PFSK-1 (cell line): ENCODE results near the gene LDLRAD4.

Experiments used
- FOXP2 ChIP-seq: optimal IDR thresholded peaks from 2 replicates; pipeline ENCODE3; 2011; ENCODE audit warnings: borderline replicate concordance, control low read depth, inconsistent platforms; ENCODE audit not compliant: insufficient read depth; ENCODE audit errors: extremely low read length, extremely low read depth
- POLR2AphosphoS5 ChIP-seq: IDR thresholded peaks from 2 replicates; pipeline ENCODE4 v1.6.1; 2012; ENCODE audit warnings: low read depth, mild to moderate bottlenecking, control low read depth, low read length, moderate library complexity
- SIN3A ChIP-seq: IDR thresholded peaks from 2 replicates; pipeline ENCODE4 v1.6.1; 2012; ENCODE audit warnings: mild to moderate bottlenecking, low read length, moderate library complexity, borderline replicate concordance; ENCODE audit not compliant: insufficient read depth
- TAF1 ChIP-seq: IDR thresholded peaks from 2 replicates; pipeline ENCODE4 v1.6.1; 2012; ENCODE audit warnings: low read length, control low read depth, borderline replicate concordance; ENCODE audit not compliant: insufficient read depth
- TF ChIP-seq, protein P1 (sequence below), 2 experiments: IDR thresholded peaks; 2 replicates each; pipeline versions ENCODE4 v1.6.1 to v1.8.0; 2011 to 2012; ENCODE audit warnings: low read depth in 2 of 2, low read length in 2 of 2, control low read depth in 1 of 2, inconsistent platforms in 1 of 2, mild to moderate bottlenecking in 1 of 2, moderate library complexity in 1 of 2; ENCODE audit not compliant: insufficient read depth in 1 of 2

The LDLRAD4 gene

GRCh38 chr18:13235421-13235831, 16.9 kb downstream of the LDLRAD4 start:
- no peak for TF ChIP-seq TAF1
- TF ChIP-seq FOXP2 = no peak
- TF ChIP-seq, protein P1, sequence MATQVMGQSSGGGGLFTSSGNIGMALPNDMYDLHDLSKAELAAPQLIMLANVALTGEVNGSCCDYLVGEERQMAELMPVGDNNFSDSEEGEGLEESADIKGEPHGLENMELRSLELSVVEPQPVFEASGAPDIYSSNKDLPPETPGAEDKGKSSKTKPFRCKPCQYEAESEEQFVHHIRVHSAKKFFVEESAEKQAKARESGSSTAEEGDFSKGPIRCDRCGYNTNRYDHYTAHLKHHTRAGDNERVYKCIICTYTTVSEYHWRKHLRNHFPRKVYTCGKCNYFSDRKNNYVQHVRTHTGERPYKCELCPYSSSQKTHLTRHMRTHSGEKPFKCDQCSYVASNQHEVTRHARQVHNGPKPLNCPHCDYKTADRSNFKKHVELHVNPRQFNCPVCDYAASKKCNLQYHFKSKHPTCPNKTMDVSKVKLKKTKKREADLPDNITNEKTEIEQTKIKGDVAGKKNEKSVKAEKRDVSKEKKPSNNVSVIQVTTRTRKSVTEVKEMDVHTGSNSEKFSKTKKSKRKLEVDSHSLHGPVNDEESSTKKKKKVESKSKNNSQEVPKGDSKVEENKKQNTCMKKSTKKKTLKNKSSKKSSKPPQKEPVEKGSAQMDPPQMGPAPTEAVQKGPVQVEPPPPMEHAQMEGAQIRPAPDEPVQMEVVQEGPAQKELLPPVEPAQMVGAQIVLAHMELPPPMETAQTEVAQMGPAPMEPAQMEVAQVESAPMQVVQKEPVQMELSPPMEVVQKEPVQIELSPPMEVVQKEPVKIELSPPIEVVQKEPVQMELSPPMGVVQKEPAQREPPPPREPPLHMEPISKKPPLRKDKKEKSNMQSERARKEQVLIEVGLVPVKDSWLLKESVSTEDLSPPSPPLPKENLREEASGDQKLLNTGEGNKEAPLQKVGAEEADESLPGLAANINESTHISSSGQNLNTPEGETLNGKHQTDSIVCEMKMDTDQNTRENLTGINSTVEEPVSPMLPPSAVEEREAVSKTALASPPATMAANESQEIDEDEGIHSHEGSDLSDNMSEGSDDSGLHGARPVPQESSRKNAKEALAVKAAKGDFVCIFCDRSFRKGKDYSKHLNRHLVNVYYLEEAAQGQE (IDR thresholded peaks at IDR 0.05; ENCODE audit: insufficient read depth in 1 of 2, low read depth in 2 of 2, low read length in 2 of 2) = no peak
- TF ChIP-seq SIN3A = no peak
- TF ChIP-seq POLR2AphosphoS5 = no peak

GRCh38 chr18:13235981-13236380, 17.4 kb downstream of the LDLRAD4 start:
- TF ChIP-seq, protein P1 (IDR thresholded peaks at IDR 0.05; ENCODE audit: insufficient read depth in 1 of 2, low read depth in 2 of 2, low read length in 2 of 2) = no peak
- TF ChIP-seq FOXP2 (no peak), TAF1 (no peak), POLR2AphosphoS5 (no peak), SIN3A (no peak)

DNA sequence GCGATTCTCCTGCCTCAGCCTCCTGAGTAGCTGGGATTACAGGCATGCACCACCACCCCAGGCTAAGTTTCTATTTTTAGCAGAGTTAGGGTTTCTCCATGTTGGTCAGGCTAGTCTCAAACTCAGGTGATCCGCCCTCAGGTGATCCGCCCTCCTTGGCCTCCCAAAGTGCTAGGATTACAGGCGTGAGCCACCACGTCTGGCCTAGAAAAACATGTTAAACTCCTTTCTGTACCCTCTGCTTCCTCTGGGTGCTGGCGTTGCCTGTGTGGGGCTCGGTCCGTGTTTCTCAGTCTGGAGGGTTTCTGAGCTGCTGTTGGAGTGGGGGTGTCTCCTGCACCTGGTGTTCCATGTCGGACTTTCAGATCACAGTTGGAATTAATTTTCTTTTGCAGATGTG, 17.9 kb downstream of the LDLRAD4 start:
- no peak for TF ChIP-seq SIN3A
- no peak for TF ChIP-seq TAF1
- TF ChIP-seq, protein P1 (IDR thresholded peaks at IDR 0.05; ENCODE audit: insufficient read depth in 1 of 2, low read depth in 2 of 2, low read length in 2 of 2) = no peak
- no peak for TF ChIP-seq POLR2AphosphoS5
- TF ChIP-seq FOXP2 = no peak

- TF ChIP-seq SIN3A = no peak
- TF ChIP-seq POLR2AphosphoS5 = no peak
Observed at GRCh38 chr18:13237073-13237472, 18.5 kb downstream of the LDLRAD4 start.

GRCh38 chr18:13237641-13238040, 19.1 kb downstream of the LDLRAD4 start:
- TF ChIP-seq SIN3A = no peak
- TF ChIP-seq FOXP2 = no peak
- TF ChIP-seq, protein P1 (IDR thresholded peaks at IDR 0.05; ENCODE audit: insufficient read depth in 1 of 2, low read depth in 2 of 2, low read length in 2 of 2) = no peak
- no peak for TF ChIP-seq TAF1
- no peak for TF ChIP-seq POLR2AphosphoS5
